GM21390 (cell line): ENCODE measurements around the gene RUNX2.

ENCODE experiments used
- ATAC-seq: cut with Tn5 transposase; IDR thresholded peaks from one replicate; pipeline ENCODE4 v1.9.1; 2021; ENCODE audit not compliant: unreplicated experiment

Gene RUNX2

GRCh38 chr6:45609141-45609638, 281.1 kb downstream of the RUNX2 start:
- no peak for ATAC-seq

- no peak for ATAC-seq
These were observed 282.2 kb downstream of the RUNX2 start for GRCh38 chr6:45610374-45610773.

DNA sequence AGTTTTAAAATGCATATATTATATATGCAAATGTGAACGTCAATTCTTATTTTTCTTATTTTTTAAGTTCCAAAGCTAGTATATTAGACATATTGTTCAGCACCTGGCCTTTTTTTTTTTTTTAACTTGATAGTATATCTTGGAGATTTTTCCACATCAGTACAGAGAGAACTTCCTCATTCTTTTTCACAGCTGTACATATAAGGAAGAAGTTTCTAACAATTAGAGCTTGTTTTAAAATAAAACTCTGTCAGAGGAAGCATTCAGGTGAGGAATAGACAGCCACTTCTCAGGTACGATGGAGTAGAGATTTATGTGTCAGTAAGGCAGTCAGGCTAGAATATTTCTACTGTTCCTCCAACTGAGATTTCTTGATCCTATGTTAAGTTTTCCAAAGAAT, 282.7 kb downstream of the RUNX2 start:
- no peak for ATAC-seq

- ATAC-seq, result no peak
These were observed 283.4 kb downstream of the RUNX2 start for GRCh38 chr6:45611491-45611890.

DNA sequence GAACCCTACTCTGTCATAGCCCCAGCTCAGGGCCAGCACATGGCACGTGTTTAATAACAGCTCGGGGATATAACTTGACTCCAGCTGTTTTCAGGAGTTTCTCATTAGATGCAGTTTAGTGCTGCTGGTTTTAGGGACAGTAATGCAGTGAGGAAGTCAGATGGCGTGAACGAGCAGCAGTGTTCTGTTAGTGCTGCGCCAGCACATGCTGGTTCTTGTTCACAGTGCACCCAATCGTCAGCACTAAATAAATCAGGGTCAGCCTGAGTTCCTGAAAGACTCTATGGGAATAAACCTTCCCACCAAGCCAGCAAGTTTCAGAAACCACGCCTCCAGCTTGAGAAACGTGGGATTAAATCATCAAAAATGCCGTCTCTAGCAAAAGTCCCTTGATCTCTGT, 285.5 kb downstream of the RUNX2 start:
- no peak for ATAC-seq

- ATAC-seq, result no peak
These were observed 286.6 kb downstream of the RUNX2 start for GRCh38 chr6:45614488-45615285.

DNA sequence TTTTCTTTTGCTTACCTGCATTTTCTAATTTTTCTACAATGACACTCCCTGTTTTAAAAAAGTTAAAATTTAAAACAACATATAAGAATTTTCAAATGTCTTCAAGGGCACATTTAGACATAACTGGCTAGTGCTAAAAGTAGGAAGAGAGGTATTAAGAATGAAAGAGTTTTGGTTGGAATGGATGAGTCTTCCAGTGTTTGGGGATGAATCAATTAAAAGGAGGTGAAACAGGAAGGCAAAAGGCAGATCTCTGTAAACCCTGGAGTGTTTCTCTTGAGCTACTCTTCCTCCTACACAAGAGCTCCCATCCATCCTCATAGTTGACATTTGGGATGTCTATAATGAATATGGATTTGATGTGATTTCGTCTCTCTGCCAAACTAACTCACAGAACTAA, 288.1 kb downstream of the RUNX2 start:
- no peak for ATAC-seq

DNA sequence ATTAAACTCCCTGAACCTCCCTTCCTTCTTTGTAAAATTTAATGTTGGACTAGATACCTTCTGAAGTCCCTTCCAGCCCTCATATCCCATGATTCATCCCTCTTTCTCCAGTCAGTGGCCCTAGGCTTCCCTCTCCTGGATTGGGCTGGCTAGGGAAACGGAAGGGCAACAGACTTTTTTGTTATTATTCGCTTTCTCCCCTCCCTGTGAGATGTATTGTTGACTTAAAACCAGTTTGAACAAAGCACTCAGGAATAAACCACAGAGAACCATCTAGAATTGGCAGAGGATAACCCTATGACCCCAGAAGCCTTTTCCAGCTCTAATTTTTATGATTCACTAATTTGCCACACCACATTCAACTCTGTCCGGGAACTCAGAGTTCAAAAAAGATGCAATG, 289.3 kb downstream of the RUNX2 start:
- ATAC-seq, result no peak

DNA sequence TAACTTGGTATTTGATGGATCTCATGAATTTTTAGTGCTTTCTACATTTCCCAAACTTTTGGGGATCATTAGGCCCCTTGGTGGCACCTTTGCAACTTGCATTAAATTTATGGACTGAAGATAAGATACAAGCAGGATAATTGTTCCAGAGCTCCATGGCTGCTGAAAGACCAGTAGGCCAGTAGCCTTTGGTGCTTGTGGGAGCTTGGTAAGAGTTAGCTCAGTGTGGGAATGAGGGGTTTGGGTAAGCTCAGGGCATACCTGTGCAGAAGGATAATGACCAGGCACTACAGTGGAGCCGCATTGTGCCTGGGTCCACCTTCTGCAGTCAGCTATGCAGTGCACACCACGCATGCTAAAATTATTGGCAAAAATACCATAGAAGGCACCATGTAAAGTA, 290.1 kb downstream of the RUNX2 start:
- ATAC-seq, result no peak

DNA sequence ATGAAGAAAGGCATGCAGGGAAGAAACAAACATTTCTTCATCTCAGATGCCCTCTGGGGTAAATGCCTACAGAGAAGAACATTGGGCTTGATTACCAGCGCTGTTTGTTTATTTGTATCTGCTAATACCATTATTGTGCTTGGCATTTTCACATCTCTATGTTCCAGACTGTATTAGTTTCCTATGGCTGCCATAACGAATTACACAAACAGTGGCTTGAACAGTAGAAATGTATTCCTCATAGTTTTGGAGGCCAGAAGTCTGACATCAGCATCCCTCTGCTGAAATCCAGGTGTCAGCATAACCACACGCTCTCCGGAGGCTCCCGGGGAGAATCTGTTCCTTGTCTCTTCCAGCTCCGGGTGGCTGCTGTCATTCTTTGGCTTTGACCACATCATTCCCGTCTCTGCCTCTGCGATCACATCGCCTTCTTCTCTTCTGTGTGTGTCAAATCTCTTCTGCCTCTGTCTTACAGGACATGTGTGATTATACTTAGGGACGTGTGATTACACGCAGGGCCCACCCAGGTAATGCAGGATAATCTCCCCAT, 291.2 kb downstream of the RUNX2 start:
- ATAC-seq, result no peak

DNA sequence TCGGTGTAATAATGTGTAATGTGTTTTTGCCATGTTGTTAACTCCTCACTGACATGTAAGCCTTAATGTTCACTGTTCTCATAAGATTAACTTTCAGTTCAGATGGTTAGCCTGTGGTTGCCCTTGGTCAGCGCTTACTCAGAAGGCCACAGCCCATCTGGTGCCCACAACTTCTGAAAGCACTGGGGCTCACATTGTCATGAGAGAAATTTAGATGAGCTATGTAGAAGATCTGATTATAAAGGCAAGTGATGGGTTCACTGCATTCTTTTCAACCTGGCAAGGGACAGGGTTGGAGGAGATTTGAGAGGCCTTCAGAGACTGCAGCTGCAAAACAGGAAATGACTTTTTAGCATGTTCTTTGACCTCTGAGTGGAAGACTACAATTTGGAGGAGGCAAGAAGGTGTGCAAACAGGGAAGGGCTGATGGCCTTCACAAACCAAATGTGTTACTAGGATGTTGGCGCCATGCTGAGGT, 291.9 kb downstream of the RUNX2 start:
- ATAC-seq, result no peak

GRCh38 chr6:45624228-45624627, 296.1 kb downstream of the RUNX2 start:
- no peak for ATAC-seq

- ATAC-seq, result no peak
These were observed 297.1 kb downstream of the RUNX2 start for GRCh38 chr6:45625191-45625664.

- no peak for ATAC-seq
These were observed 298.2 kb downstream of the RUNX2 start for GRCh38 chr6:45626087-45626891.

DNA sequence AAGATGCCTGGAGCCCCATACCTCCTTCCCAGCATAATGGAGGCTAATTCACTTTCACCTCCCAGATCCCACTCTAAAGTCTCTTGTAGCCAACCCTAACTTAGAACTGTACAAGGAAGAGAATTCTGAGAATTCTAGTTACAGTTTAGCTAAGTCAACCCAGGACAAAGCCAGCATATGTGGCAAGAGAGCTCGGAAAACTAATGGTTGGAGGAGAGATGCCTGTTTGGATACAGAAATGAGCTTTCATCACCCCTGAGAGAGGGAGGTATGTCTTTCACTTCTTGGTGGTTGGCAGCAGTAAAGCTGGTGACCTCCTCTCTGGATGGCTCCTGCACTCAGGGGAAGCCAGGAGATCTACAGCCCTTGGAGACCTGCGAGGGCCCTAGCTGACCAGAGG, 302.2 kb downstream of the RUNX2 start:
- no peak for ATAC-seq

GRCh38 chr6:45630801-45631200, 302.7 kb downstream of the RUNX2 start:
- ATAC-seq, result no peak

DNA sequence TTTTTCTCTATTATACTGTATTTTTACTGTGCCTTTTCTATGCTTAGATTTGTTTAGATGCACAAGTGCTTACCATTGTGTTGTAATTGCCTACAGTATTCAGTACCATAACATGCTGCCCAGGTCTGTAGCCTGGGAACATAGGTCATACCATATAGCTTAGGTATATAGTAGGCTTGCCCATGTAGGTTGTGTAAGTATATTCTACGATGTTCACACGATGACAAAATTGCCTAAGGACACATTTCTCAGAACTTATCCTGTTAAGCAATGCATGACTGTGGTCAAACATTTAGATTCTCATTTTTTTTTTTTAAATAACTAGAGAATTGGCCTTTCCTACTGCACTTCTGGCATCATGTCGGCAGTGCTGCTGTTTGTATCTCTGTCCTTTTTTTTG, 303.3 kb downstream of the RUNX2 start:
- no peak for ATAC-seq

GRCh38 chr6:45633272-45633908, 305.3 kb downstream of the RUNX2 start:
- no peak for ATAC-seq

DNA sequence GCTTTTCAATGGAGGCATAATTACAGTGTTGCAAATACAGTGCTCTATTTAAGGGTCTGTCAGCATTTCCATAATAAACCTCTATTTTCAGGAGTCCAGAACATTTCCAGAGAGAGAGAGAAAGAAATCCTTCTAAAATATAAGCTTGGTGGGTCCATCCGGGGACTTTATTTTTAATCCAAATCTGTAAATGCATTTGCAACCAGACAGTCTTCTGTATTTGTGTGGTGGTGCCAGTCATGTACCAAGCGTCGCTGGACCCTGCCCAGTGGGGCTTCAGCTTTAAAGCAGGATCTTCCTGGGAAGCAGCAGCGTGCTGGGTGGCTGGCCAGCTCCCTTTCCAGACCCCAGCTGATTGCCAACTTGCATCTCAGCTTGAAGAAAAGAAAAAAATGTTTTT, 306.1 kb downstream of the RUNX2 start:
- ATAC-seq, result no peak

GRCh38 chr6:45635284-45635867, 307.2 kb downstream of the RUNX2 start:
- ATAC-seq, result no peak

DNA sequence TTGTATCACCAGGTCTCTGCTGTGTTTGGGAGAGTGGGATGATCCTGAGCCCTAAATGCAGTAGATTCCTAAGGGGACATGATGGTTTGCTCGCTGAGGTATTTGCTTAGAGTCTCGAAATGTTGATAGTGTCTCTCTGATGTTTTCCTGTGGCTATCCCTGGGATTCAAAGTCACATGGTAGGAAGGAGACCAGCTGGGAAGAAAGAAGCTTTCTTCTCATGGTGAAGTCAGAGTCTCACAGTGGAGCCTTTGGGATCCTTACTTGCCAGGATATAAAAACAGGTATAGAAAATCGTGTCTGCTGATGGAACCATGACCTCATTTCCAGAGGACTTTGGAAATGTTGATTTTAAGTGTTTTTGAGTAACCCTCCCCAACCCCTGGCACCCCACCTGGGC, 308.9 kb downstream of the RUNX2 start:
- no peak for ATAC-seq
